ENCODE measurements around the gene MCM3AP.
"Not testable (repeated sequence)": the region's sequence is repeated elsewhere in the genome, so short reads cannot be mapped to it uniquely, and the experiment has no call there.

- TF ChIP-seq MAFK (IDR thresholded peaks at IDR 0.05; ENCODE audit: low read length); POLR2A (conservative IDR thresholded peaks at IDR 0.05); LARP7 (IDR thresholded peaks at IDR 0.05); SRF (CRISPR knock-in tag; IDR thresholded peaks at IDR 0.05); ZBTB1 (CRISPR knock-in tag; IDR thresholded peaks at IDR 0.05; ENCODE audit: borderline replicate concordance, low read depth); CTCF (IDR thresholded peaks at IDR 0.05 in 2 of 3, conservative IDR thresholded peaks at IDR 0.05 in 1 of 3; ENCODE audit: insufficient read depth in 2 of 3, low read depth in 1 of 3, low read length in 3 of 3); RNF2 (IDR thresholded peaks at IDR 0.05); DPF2 (IDR thresholded peaks at IDR 0.05); MEF2A (IDR thresholded peaks at IDR 0.05; ENCODE audit: control insufficient read depth, low read depth, low read length); MXI1 (IDR thresholded peaks at IDR 0.05; ENCODE audit: low read depth, low read length): not testable (repeated sequence)
Measured at GRCh38 chr21:46223661-46224060, 61.8 kb downstream of the MCM3AP start.

Data from K562 (cell line).